A549 (cell line): Measurements from ENCODE around the gene KRTAP10-9. TPM values are rescaled to one million over a fixed set of nuclear protein-coding genes. Genes with fewer than 3 reads are reported as not detected.
"Not testable (repeated sequence)": the region's sequence is repeated elsewhere in the genome, so short reads cannot be mapped to it uniquely, and the experiment has no call there.

Experiments used
- ATAC-seq, 2 experiments: fragments of 200-7000 bp in 1 of 2; fragments of >200 bp in 1 of 2; cut with Nextera tagmentation in 1 of 2; cut with Tn5 transposase in 1 of 2; 3 replicates each; pipeline versions ENCODE4 v1.8.0 to v1.9.1; 2018 to 2020; ENCODE audit warnings: mild to moderate bottlenecking in 1 of 2, moderate library complexity in 1 of 2
- CTCF ChIA-PET: fragments of 300-600 bp; sonication (Branson Sonifier 250); formaldehyde crosslinking; extraction: SDS; loops from one replicate; lab custom pipeline; 2021; ENCODE audit warnings: antibody characterized with exemption, inconsistent platforms; lab: Yijun Ruan, JAX
- POLR2A ChIA-PET: fragments of 350-600 bp; formaldehyde crosslinking; extraction: SDS; loops from one replicate; lab custom pipeline; 2021; ENCODE audit warnings: antibody characterized with exemption, inconsistent platforms; lab: Yijun Ruan, JAX
- DNase-seq, 2 experiments: peaks; one replicate each; pipeline versions ENCODE4 v3.0.0 to v3.0.0-alpha.2; 2011 to 2016; ENCODE audit warnings: low read depth in 1 of 2, low spot score in 1 of 2
- FAIRE-seq: peaks from 2 replicates; lab custom pipeline; 2011; peaks lifted over from hg19 to GRCh38; lab: Jason Lieb, UNC
- H3K27ac ChIP-seq, 2 experiments: fragments of >200 bp; sonication (Bioruptor Twin); formaldehyde crosslinking; 3 replicates each; pipeline ENCODE4 v1.5.1; 2016 to 2017
- H3K4me1 ChIP-seq: fragments of >200 bp; sonication (Bioruptor Twin); formaldehyde crosslinking; 3 replicates; pipeline ENCODE4 v1.6.1; 2016
- H3K4me2 ChIP-seq: fragments of >200 bp; sonication (Bioruptor Twin); formaldehyde crosslinking; 3 replicates; pipeline ENCODE4 v1.6.1; 2016
- H3K4me3 ChIP-seq: fragments of >200 bp; sonication (Bioruptor Twin); formaldehyde crosslinking; 3 replicates; pipeline ENCODE4 v1.5.1; 2016
- H3K9me3 ChIP-seq: fragments of >200 bp; sonication (Bioruptor Twin); formaldehyde crosslinking; 3 replicates; pipeline ENCODE4 v1.6.1; 2016
- BHLHE40 ChIP-seq: IDR thresholded peaks from 2 replicates; pipeline ENCODE4 v1.6.1; 2012; ENCODE audit warnings: low read depth, low read length, inconsistent platforms
- CBX8 ChIP-seq: fragments of 200-600 bp; sonication (generic); IDR thresholded peaks from 2 replicates; pipeline ENCODE4 v1.6.1; 2016
- CHD2 ChIP-seq: fragments of 150-350 bp; IDR thresholded peaks from 2 replicates; pipeline ENCODE4 v1.6.1; 2014; ENCODE audit warnings: low read length; ENCODE audit not compliant: partially characterized antibody
- CHD4 ChIP-seq: fragments of 200-600 bp; sonication (generic); IDR thresholded peaks from 2 replicates; pipeline ENCODE4 v1.6.1; 2016; ENCODE audit warnings: antibody characterized with exemption, mild to moderate bottlenecking, borderline replicate concordance
- ESRRA ChIP-seq: fragments of 150-350 bp; IDR thresholded peaks from 2 replicates; pipeline ENCODE4 v1.6.1; 2014; ENCODE audit warnings: mild to moderate bottlenecking, low read length, borderline replicate concordance
- FOSB ChIP-seq: fragments of 250-450 bp; sonication (Bioruptor Pico); IDR thresholded peaks from 2 replicates; pipeline ENCODE4 v1.5.0; 2020; ENCODE audit warnings: mild to moderate bottlenecking, moderate library complexity
- FOSL2 ChIP-seq, 2 experiments: fragments of 450-650 bp in 1 of 2; fragments of >200 bp in 1 of 2; sonication (Bioruptor Twin) in 1 of 2; formaldehyde crosslinking; IDR thresholded peaks; 2 replicates each; pipeline versions ENCODE4 v1.5.0 to v1.6.1; 2016 to 2020; ENCODE audit warnings: mild to moderate bottlenecking in 1 of 2, moderate library complexity in 1 of 2
- FOXS1 ChIP-seq: fragments of 250-450 bp; sonication (Bioruptor Pico); IDR thresholded peaks from 2 replicates; pipeline ENCODE4 v1.5.0; 2020; ENCODE audit warnings: mild to moderate bottlenecking, moderate library complexity
- GATA3 ChIP-seq: IDR thresholded peaks from 2 replicates; pipeline ENCODE4 v1.6.1; 2012; ENCODE audit warnings: borderline replicate concordance
- JUN ChIP-seq, 2 experiments: fragments of >200 bp; sonication (Bioruptor Twin); formaldehyde crosslinking; IDR thresholded peaks; 2 replicates in 1 of 2; 3 replicates in 1 of 2; pipeline ENCODE4 v1.6.1; 2016 to 2017
- KDM5A ChIP-seq: fragments of 200-600 bp; sonication (generic); IDR thresholded peaks from 2 replicates; pipeline ENCODE4 v1.6.1; 2016; ENCODE audit warnings: antibody characterized with exemption, mild to moderate bottlenecking
- MAFK ChIP-seq: fragments of 450-650 bp; IDR thresholded peaks from 2 replicates; pipeline ENCODE4 v1.6.1; 2014; ENCODE audit not compliant: partially characterized antibody
- NR3C1 ChIP-seq: fragments of >200 bp; sonication (Bioruptor Twin); formaldehyde crosslinking; IDR thresholded peaks from 3 replicates; pipeline ENCODE4 v1.6.1; 2017
- PHF8 ChIP-seq: fragments of 200-600 bp; sonication (generic); IDR thresholded peaks from 2 replicates; pipeline ENCODE4 v1.6.1; 2016; ENCODE audit warnings: low read depth, mild to moderate bottlenecking, antibody characterized with exemption, moderate library complexity, borderline replicate concordance
- POLR2A ChIP-seq: IDR thresholded peaks from 2 replicates; pipeline ENCODE4 v1.6.1; 2012; ENCODE audit warnings: mild to moderate bottlenecking, low read length
- POLR2AphosphoS2 ChIP-seq: conservative IDR thresholded peaks from 2 replicates; pipeline ENCODE4 v1.6.1; 2012; ENCODE audit warnings: low read length, improper control_type of control experiment, inconsistent platforms
- RARB ChIP-seq: fragments of 250-450 bp; sonication (Bioruptor Pico); IDR thresholded peaks from 2 replicates; pipeline ENCODE4 v1.8.0; 2021; ENCODE audit warnings: mild to moderate bottlenecking, moderate library complexity
- RNF2 ChIP-seq: fragments of 200-600 bp; sonication (generic); IDR thresholded peaks from 2 replicates; pipeline ENCODE4 v1.6.1; 2016; ENCODE audit warnings: low read depth, mild to moderate bottlenecking, antibody characterized with exemption, moderate library complexity, borderline replicate concordance
- TFCP2L1 ChIP-seq: fragments of 250-450 bp; sonication (Bioruptor Pico); IDR thresholded peaks from 2 replicates; pipeline ENCODE4 v1.5.0; 2021; ENCODE audit warnings: mild to moderate bottlenecking
- TP53 ChIP-seq: fragments of 250-450 bp; sonication (Bioruptor Pico); IDR thresholded peaks from 2 replicates; pipeline ENCODE4 v1.5.0; 2021; ENCODE audit warnings: mild to moderate bottlenecking, moderate library complexity
- ZFP36 ChIP-seq: fragments of 450-650 bp; IDR thresholded peaks from 2 replicates; pipeline ENCODE4 v1.6.1; 2014; ENCODE audit warnings: borderline replicate concordance; ENCODE audit not compliant: partially characterized antibody
- WGBS: methylation state at CpG from one replicate; pipeline ENCODE4 v1.1.6; 2017; ENCODE audit errors: missing lambda C conversion rate; 5-methylcytosine and 5-hydroxymethylcytosine counted together
- polyA plus RNA-seq, 4 experiments: library from polyadenylated mRNA; depleted of rRNA in 3 of 4; stranded (reverse); fragments of >200 nt; fragmentation: RNase III in 1 of 4; extraction: RNeasy Plus Mini Kit Qiagen cat#74134 plus additional on column Dnase treatment in 1 of 4; gene quantifications; 2 replicates in 3 of 4; 3 replicates in 1 of 4; pipeline ENCODE4 v1.2.3, GENCODE V29; 2011 to 2017
- TF ChIP-seq, protein P1 (sequence below): fragments of >200 bp; sonication (Bioruptor Twin); formaldehyde crosslinking; IDR thresholded peaks from 2 replicates; pipeline ENCODE4 v1.6.1; 2016
- TF ChIP-seq, protein P2 (sequence below): IDR thresholded peaks from 2 replicates; pipeline ENCODE4 v1.6.1; 2012; ENCODE audit warnings: low read depth, borderline replicate concordance
- TF ChIP-seq, protein P3 (sequence below): fragments of 200-600 bp; sonication (generic); IDR thresholded peaks from 2 replicates; pipeline ENCODE4 v1.6.1; 2016; ENCODE audit warnings: antibody characterized with exemption, mild to moderate bottlenecking, moderate library complexity
- TF ChIP-seq, protein P4 (sequence below): IDR thresholded peaks from 2 replicates; pipeline ENCODE4 v1.6.1; 2012

Gene KRTAP10-9
- polyA plus RNA-seq, 2 of the 4 experiments (the other 2 are of a cell fraction): not detected

DNA sequence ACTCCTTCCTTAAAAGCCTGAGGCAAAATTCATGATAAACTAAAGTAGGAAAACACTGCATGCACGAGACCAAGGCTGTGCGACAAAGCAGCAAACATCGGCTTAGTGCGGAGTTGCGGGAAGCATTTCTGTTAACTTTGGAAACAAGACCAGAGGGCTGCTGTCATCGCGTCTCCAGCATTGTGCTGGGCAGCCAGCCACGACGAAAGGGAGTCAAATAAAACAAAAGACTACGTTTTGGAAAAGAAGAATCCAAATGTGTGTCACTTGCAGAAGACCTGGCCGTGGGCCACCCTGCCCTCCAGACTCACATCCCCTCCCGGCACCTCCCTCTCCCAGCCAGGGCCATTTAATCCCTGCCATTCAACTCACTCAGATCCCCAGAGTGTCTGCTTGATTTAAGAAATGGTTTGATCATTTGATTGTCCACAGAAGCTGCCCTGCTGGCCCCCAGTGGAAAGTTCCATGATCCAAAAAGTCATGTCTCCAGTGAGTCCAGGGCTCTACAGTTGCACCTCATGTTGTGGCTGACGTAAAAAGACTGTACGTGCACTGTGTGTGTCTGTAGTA, 16.9 kb downstream of the KRTAP10-9 start:
- Histone ChIP-seq H3K4me1 (no peaks in the 10 kb centered on the region), H3K27ac (no peak overlapping the region), H3K9me3 (peaks cover 9% of the 10 kb centered on the region; the same call in 2 of the 3 replicates), H3K4me2 (no peak overlapping the region), H3K4me3 (no peak overlapping the region)
- no peak for TF ChIP-seq POLR2AphosphoS2
- no peak for TF ChIP-seq PHF8
- no peak for TF ChIP-seq KDM5A
- TF ChIP-seq TFCP2L1 (CRISPR knock-in tag): no peak
- no peak for TF ChIP-seq ZFP36
- no peak for TF ChIP-seq JUN (IDR thresholded peaks at IDR 0.05)
- TF ChIP-seq TP53: no peak
- no peak for TF ChIP-seq POLR2A
- TF ChIP-seq MAFK: no peak
- ChIA-PET CTCF (no interaction called here), POLR2A (no interaction called here)
- FAIRE-seq: no peak
- WGBS: 53% methylated on average over 13 of the region's 14 CpGs
- DNase-seq: no peak
- no peak for ATAC-seq

DNA sequence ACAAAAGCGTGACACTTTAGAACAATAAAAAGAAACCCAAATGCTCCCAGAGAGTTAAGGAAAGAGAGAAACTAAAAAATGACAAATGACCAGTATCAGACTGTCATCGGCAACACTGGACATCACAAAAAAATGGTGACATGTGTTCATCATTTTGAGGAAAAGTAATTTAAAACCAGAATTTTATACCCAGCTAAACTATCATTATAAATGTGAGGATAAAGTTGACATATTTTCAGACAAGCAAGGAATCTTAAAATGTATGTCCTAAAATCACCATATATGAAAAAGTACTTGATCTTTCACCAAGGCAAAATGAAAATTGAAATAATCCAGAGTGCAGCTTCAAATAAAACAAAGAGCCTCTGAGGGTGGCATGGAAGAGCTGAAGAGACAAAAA, 18.0 kb downstream of the KRTAP10-9 start:
- H3K27ac ChIP-seq: no peak overlapping the region
- no peak for FAIRE-seq
- ChIA-PET POLR2A (no interaction called here), CTCF (no interaction called here)
- no peak overlapping the region for H3K4me2 ChIP-seq
- H3K4me3 ChIP-seq: no peak overlapping the region
- 19% methylated on average over 2 of the region's 2 CpGs for WGBS
- no peak for DNase-seq
- TF ChIP-seq BHLHE40: no peak
- TF ChIP-seq NR3C1: no peak
- ATAC-seq: no peak
- H3K9me3 ChIP-seq: peaks cover 9% of the 10 kb centered on the region; the same call in 2 of the 3 replicates
- H3K4me1 ChIP-seq: no peaks in the 10 kb centered on the region

DNA sequence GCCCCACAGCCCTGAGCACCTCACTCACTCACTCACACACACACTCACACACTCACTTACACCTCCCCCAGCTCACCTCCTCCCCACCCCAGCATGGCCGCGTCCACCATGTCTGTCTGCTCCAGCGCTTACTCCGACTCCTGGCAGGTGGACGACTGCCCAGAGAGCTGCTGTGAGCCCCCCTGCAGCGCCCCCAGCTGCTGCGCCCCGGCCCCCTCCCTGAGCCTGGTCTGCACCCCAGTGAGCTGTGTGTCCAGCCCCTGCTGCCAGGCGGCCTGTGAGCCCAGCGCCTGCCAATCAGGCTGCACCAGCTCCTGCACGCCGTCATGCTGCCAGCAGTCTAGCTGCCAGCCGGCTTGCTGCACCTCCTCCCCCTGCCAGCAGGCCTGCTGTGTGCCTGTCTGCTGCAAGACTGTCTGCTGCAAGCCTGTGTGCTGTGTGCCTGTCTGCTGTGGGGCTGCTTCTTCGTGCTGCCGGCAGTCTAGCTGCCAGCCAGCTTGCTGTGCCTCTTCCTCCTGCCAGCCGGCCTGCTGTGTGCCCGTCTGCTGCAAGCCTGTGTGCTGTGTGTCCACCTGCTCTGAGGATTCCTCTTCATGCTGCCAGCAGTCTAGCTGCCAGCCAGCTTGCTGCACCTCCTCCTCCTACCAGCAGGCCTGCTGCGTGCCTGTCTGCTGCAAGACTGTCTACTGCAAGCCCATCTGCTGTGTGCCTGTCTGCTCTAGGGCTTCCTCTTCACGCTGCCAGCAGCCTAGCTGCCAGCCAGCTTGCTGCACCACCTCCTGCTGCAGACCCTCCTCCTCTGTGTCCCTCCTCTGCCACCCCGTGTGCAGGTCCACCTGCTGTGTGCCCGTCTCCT, 19.7 kb downstream of the KRTAP10-9 start, which contains the start of gene KRTAP10-11:
KRTAP10-11 (plus strand) TSS at position 49 of the 856 bp plus-strand sequence; CDS start at position 94, 45 bp downstream.
- H3K27ac ChIP-seq, H3K4me3 ChIP-seq, FAIRE-seq, POLR2A ChIA-PET, H3K9me3 ChIP-seq, ATAC-seq, CTCF ChIA-PET, DNase-seq, H3K4me1 ChIP-seq, H3K4me2 ChIP-seq: not testable (repeated sequence)
- WGBS: 12% methylated on average over 5 of the region's 21 CpGs

DNA sequence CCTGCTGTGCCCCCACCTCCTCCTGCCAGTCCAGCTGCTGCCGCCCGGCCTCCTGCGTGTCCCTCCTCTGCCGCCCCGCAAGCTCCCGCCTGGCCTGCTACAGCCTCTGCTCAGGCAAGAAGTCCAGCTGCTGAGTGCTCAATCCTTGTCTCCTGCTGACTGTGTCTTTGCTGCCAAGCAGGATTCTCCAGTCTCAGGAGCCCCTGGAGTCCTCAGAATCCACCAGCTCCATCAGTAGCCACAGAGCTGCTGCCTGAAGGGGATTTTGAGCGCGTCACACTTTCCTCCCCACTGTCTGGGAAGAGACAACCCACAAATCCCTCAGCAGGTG, 20.3 kb downstream of the KRTAP10-9 start:
- ChIA-PET POLR2A (no interaction called here), CTCF (no interaction called here)
- TF ChIP-seq CHD2 (no peak), RNF2 (no peak), CBX8 (no peak), FOSB (CRISPR knock-in tag) (no peak), GATA3 (no peak), POLR2AphosphoS2 (no peak), ESRRA (no peak), FOXS1 (CRISPR knock-in tag) (no peak), RARB (CRISPR knock-in tag) (no peak), ZFP36 (no peak), CHD4 (no peak), NR3C1 (no peak), FOSL2 (IDR thresholded peaks at IDR 0.05) (no peak), FOSL2 (CRISPR knock-in tag; IDR thresholded peaks at IDR 0.05) (no peak)
- TF ChIP-seq, protein P1, sequence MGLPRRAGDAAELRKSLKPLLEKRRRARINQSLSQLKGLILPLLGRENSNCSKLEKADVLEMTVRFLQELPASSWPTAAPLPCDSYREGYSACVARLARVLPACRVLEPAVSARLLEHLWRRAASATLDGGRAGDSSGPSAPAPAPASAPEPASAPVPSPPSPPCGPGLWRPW: no peak
- TF ChIP-seq, protein P2, sequence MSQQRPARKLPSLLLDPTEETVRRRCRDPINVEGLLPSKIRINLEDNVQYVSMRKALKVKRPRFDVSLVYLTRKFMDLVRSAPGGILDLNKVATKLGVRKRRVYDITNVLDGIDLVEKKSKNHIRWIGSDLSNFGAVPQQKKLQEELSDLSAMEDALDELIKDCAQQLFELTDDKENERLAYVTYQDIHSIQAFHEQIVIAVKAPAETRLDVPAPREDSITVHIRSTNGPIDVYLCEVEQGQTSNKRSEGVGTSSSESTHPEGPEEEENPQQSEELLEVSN: no peak
- TF ChIP-seq, protein P3, sequence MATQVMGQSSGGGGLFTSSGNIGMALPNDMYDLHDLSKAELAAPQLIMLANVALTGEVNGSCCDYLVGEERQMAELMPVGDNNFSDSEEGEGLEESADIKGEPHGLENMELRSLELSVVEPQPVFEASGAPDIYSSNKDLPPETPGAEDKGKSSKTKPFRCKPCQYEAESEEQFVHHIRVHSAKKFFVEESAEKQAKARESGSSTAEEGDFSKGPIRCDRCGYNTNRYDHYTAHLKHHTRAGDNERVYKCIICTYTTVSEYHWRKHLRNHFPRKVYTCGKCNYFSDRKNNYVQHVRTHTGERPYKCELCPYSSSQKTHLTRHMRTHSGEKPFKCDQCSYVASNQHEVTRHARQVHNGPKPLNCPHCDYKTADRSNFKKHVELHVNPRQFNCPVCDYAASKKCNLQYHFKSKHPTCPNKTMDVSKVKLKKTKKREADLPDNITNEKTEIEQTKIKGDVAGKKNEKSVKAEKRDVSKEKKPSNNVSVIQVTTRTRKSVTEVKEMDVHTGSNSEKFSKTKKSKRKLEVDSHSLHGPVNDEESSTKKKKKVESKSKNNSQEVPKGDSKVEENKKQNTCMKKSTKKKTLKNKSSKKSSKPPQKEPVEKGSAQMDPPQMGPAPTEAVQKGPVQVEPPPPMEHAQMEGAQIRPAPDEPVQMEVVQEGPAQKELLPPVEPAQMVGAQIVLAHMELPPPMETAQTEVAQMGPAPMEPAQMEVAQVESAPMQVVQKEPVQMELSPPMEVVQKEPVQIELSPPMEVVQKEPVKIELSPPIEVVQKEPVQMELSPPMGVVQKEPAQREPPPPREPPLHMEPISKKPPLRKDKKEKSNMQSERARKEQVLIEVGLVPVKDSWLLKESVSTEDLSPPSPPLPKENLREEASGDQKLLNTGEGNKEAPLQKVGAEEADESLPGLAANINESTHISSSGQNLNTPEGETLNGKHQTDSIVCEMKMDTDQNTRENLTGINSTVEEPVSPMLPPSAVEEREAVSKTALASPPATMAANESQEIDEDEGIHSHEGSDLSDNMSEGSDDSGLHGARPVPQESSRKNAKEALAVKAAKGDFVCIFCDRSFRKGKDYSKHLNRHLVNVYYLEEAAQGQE: no peak
- TF ChIP-seq, protein P4, sequence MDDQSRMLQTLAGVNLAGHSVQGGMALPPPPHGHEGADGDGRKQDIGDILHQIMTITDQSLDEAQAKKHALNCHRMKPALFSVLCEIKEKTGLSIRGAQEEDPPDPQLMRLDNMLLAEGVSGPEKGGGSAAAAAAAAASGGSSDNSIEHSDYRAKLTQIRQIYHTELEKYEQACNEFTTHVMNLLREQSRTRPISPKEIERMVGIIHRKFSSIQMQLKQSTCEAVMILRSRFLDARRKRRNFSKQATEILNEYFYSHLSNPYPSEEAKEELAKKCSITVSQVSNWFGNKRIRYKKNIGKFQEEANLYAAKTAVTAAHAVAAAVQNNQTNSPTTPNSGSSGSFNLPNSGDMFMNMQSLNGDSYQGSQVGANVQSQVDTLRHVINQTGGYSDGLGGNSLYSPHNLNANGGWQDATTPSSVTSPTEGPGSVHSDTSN: no peak
- 79% methylated on average over 8 of the region's 8 CpGs for WGBS
- no peak for ATAC-seq
- no peak overlapping the region for H3K27ac ChIP-seq
- FAIRE-seq: no peak
- H3K9me3 ChIP-seq: peaks cover 5% of the 10 kb centered on the region; the same call in 1 of the 3 replicates
- no peak overlapping the region for H3K4me2 ChIP-seq
- H3K4me3 ChIP-seq: no peak overlapping the region
- DNase-seq: no peak
- H3K4me1 ChIP-seq: no peaks in the 10 kb centered on the region
